Loucy (cell line): ENCODE measurements around the gene MACROD2.
A peak's percentile ranks its signal among the peaks of the same experiment; 100 is the strongest.

Experiments
- H2AFZ ChIP-seq: fragments of 200-600 bp; sonication (generic); 2 replicates; pipeline ENCODE4 v1.6.0; 2016; ENCODE audit warnings: antibody characterized with exemption, mild to moderate bottlenecking, low read length, moderate library complexity
- H3F3A ChIP-seq: fragments of 200-600 bp; 2 replicates; pipeline ENCODE4 v1.6.0; 2016; ENCODE audit warnings: antibody characterized with exemption, low read depth, mild to moderate bottlenecking
- H3K27me3 ChIP-seq: fragments of 200-600 bp; sonication (generic); 2 replicates; pipeline ENCODE4 v1.6.1; 2014; ENCODE audit warnings: low read length, mild to moderate bottlenecking; ENCODE audit not compliant: insufficient read depth, poor library complexity, severe bottlenecking
- H3K36me3 ChIP-seq: fragments of 200-600 bp; sonication (generic); 2 replicates; pipeline ENCODE4 v1.6.1; 2016; ENCODE audit warnings: low read length; ENCODE audit not compliant: insufficient read depth
- H3K4me1 ChIP-seq: fragments of 200-600 bp; sonication (generic); 2 replicates; pipeline ENCODE4 v1.5.1; 2014; ENCODE audit warnings: low read length, mild to moderate bottlenecking; ENCODE audit not compliant: insufficient read depth, poor library complexity, severe bottlenecking
- H3K4me2 ChIP-seq: fragments of 200-600 bp; sonication (generic); 2 replicates; pipeline ENCODE4 v1.6.0; 2014; ENCODE audit warnings: antibody characterized with exemption, low read length, low read depth, mild to moderate bottlenecking; ENCODE audit not compliant: poor library complexity, severe bottlenecking
- H3K4me3 ChIP-seq: fragments of 200-600 bp; sonication (generic); 2 replicates; pipeline ENCODE4 v1.5.1; 2014; ENCODE audit warnings: low read length, mild to moderate bottlenecking, mixed read lengths; ENCODE audit not compliant: poor library complexity, severe bottlenecking
- H3K79me2 ChIP-seq: fragments of 200-600 bp; sonication (generic); 2 replicates; pipeline ENCODE4 v1.6.1; 2014; ENCODE audit warnings: low read length; ENCODE audit not compliant: insufficient read depth
- H3K9ac ChIP-seq: fragments of 200-600 bp; sonication (generic); 2 replicates; pipeline ENCODE4 v1.6.0; 2014; ENCODE audit warnings: mild to moderate bottlenecking, low read depth, low read length, moderate library complexity; ENCODE audit not compliant: poor library complexity, severe bottlenecking
- H3K9me2 ChIP-seq: fragments of 200-600 bp; sonication (generic); replicated peaks from 2 replicates; pipeline ENCODE4 v1.6.1; 2016; ENCODE audit warnings: low read depth, low read length, mixed read lengths
- H3K9me3 ChIP-seq: fragments of 200-600 bp; sonication (generic); 2 replicates; pipeline ENCODE4 v1.6.1; 2014; ENCODE audit warnings: mild to moderate bottlenecking, antibody characterized with exemption, low read length, low read depth; ENCODE audit not compliant: insufficient read depth
- H4K20me1 ChIP-seq: fragments of 200-600 bp; sonication (generic); 2 replicates; pipeline ENCODE4 v1.6.0; 2014; ENCODE audit warnings: antibody characterized with exemption, low read length, mild to moderate bottlenecking; ENCODE audit not compliant: insufficient read depth, poor library complexity, severe bottlenecking
- EZH2phosphoT487 ChIP-seq: fragments of 200-600 bp; IDR thresholded peaks from 2 replicates; pipeline ENCODE4 v1.6.1; 2018; ENCODE audit warnings: antibody characterized with exemption, mild to moderate bottlenecking, moderate library complexity, borderline replicate concordance
- TF ChIP-seq, protein P1 (sequence below): fragments of 200-600 bp; sonication (generic); conservative IDR thresholded peaks from 2 replicates; pipeline ENCODE4 v1.5.1; 2014; ENCODE audit warnings: mild to moderate bottlenecking, antibody characterized with exemption, low read length

MACROD2 gene

DNA sequence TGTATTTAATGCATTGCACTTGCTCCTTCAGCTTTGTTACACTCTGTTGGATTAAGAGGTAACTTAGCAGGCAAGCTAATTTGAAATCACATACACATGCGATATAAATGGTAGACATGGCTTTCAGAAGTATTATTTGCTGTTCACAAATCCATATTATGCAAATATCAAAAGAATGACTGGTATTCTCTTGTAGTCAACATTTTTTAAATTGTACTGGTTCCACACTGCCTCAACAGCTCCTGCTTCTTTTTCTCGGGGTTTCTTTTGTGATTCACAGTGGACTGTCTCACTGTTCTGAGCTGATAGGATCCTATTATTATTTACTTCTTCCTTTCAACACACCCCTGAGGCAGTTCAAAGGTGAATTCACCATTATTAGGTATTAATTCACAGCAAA lies 1650.5 kb downstream of the MACROD2 start:
- H3K79me2 ChIP-seq = no peaks in the 10 kb centered on the region
- no peaks in the 10 kb centered on the region for H3K9me2 ChIP-seq
- 0 out of 2 replicates have a peak, but pooled peaks cover 4% of the 10 kb centered on the region for H3K9me3 ChIP-seq
- no peaks in the 10 kb centered on the region for H3K36me3 ChIP-seq
- no peaks in the 10 kb centered on the region for H3K4me1 ChIP-seq
- no peaks in the 10 kb centered on the region for H3K27me3 ChIP-seq
- no peaks in the 10 kb centered on the region for H3F3A ChIP-seq
- no peaks in the 10 kb centered on the region for H4K20me1 ChIP-seq
- H3K4me2 ChIP-seq = no peak overlapping the region
- no peak overlapping the region for H3K9ac ChIP-seq
- no peak overlapping the region for H3K4me3 ChIP-seq
- no peak overlapping the region for H2AFZ ChIP-seq
- TF ChIP-seq, protein P1, sequence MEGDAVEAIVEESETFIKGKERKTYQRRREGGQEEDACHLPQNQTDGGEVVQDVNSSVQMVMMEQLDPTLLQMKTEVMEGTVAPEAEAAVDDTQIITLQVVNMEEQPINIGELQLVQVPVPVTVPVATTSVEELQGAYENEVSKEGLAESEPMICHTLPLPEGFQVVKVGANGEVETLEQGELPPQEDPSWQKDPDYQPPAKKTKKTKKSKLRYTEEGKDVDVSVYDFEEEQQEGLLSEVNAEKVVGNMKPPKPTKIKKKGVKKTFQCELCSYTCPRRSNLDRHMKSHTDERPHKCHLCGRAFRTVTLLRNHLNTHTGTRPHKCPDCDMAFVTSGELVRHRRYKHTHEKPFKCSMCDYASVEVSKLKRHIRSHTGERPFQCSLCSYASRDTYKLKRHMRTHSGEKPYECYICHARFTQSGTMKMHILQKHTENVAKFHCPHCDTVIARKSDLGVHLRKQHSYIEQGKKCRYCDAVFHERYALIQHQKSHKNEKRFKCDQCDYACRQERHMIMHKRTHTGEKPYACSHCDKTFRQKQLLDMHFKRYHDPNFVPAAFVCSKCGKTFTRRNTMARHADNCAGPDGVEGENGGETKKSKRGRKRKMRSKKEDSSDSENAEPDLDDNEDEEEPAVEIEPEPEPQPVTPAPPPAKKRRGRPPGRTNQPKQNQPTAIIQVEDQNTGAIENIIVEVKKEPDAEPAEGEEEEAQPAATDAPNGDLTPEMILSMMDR = no peak
- no peak for TF ChIP-seq EZH2phosphoT487

GRCh38 chr20:15653396-15654207 lies 1658.3 kb downstream of the MACROD2 start:
- Histone ChIP-seq H3K4me2 (no peak overlapping the region), H3K9me3 (no peaks in the 10 kb centered on the region), H3F3A (no peaks in the 10 kb centered on the region), H2AFZ (no peak overlapping the region), H3K36me3 (no peaks in the 10 kb centered on the region), H4K20me1 (no peaks in the 10 kb centered on the region), H3K9ac (no peak overlapping the region), H3K27me3 (no peaks in the 10 kb centered on the region), H3K4me1 (no peaks in the 10 kb centered on the region), H3K4me3 (no peak overlapping the region), H3K79me2 (no peaks in the 10 kb centered on the region), H3K9me2 (no peaks in the 10 kb centered on the region)
- TF ChIP-seq, protein P1 = no peak
- TF ChIP-seq EZH2phosphoT487 = no peak

DNA sequence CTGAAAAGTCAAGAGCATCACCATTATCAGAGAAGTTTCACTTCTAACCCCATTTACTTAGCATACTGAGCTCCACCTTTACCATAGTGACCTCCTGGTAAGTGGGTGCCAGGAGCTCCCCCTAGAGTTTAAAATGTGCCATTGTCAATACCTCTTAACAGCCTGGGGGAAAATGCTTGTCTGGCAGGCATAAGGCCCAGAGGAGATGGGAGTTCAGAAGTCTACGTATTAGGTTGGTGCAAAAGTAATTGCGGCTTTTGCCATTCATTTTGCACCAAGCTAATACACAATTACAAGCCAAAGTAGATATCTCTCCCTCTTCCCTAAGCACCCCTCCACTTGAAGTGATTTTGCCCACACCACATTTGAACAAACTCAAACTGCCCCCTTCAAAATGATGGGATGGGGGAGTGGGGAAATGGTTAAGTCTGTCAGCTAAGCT lies 1658.9 kb downstream of the MACROD2 start:
- H3K9ac ChIP-seq = no peak overlapping the region
- no peak overlapping the region for H3K4me3 ChIP-seq
- H3K4me2 ChIP-seq = no peak overlapping the region
- H4K20me1 ChIP-seq = no peaks in the 10 kb centered on the region
- H3F3A ChIP-seq = no peaks in the 10 kb centered on the region
- no peaks in the 10 kb centered on the region for H3K27me3 ChIP-seq
- no peaks in the 10 kb centered on the region for H3K9me2 ChIP-seq
- no peaks in the 10 kb centered on the region for H3K79me2 ChIP-seq
- no peaks in the 10 kb centered on the region for H3K9me3 ChIP-seq
- no peak for TF ChIP-seq EZH2phosphoT487
- TF ChIP-seq, protein P1 = peak; percentile 72
- H3K4me1 ChIP-seq = no peaks in the 10 kb centered on the region
- no peaks in the 10 kb centered on the region for H3K36me3 ChIP-seq
- H2AFZ ChIP-seq = no peak overlapping the region
